Stimulated activated naive CD4-positive, alpha-beta T cell treated with Interleukin-2 at 50 U/mL for 16 hours (primary cell): ENCODE measurements around the gene POMZP3.
"Not testable (repeated sequence)": the region's sequence is repeated elsewhere in the genome, so short reads cannot be mapped to it uniquely, and the experiment has no call there.

Experiments used
- DNase-seq: peaks from one replicate; lab custom pipeline; 2025; lab: John Stamatoyannopoulos, UW

The POMZP3 gene

DNA sequence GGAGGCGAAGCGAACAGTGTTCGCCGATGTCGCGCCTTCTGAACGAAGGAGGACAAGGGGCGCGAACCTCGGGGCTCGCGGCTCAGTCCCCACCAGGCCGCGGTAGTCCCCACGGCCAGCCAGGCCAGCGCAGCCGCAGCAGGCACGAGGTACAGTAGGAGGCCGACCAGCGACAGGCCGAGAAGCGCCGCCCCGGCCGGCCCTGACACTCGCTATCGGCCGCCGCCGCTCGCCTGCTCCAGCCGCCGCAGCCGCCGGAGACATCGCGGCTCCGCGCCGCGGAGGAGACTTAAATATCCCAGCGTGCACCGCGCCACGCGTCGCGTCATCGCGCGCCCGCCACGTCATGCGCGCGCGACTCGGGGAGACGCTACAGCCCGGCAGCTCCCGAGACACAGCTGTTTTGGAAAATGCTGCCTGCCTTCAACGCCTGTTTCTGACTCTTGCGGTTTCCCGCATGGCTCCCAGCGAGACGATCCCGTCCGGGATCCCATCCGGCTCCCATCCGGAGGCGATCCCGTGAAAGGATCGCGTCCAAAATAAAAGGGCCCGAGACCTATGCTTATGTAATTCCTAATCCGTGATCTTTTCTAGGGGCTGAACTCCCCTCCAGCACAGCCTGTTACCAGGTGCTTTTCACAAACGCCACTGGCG, at the start of gene POMZP3:
TSS of gene POMZP3 (minus strand) at position 291 of the 654 bp plus-strand sequence. CDS start 1,215 bp downstream, outside the sequence.
- not testable (repeated sequence) for DNase-seq

GRCh38 chr7:76675783-76676182, 48.7 kb upstream of the POMZP3 start:
- not testable (repeated sequence) for DNase-seq

DNA sequence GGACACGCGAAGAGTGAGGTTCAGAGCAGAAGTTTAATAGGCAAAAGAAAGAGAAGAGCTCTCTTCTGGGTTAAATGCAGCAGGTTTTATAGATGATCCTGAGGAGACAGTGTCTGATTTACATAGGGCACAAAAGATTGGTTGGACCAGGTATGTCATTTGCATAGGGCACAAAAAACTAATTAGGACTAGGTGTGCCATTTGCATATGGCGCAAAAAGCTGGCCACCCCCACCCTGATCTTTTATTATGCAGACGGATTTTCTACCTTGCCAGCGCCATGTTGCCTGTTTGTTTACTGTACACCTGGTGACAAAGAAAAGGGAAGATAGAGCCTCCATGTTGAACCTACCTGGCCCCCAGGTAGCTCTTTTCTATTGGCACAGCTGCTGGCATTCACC, 46.3 kb upstream of the POMZP3 start:
- not testable (repeated sequence) for DNase-seq

GRCh38 chr7:76659212-76659611, 32.1 kb upstream of the POMZP3 start:
- DNase-seq: not testable (repeated sequence)

DNA sequence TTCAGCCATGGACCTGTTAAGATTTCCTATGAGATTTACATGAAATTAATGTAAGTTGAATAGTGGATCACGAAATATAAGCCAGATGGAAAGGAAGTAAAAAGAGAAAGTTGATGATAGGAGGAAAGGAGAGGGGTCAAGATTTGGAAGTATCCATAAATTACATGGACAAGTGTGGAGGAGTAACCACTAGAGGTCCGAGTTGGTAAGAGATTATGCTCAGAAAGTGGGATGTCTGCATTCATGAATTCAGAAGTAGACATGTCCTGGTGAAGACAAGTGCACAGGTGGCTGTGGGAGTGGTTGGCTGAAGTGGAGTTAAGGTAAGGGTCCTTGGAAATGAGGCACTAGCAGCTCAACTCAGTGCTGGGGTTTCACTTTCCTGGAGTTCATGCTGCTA, 29.3 kb upstream of the POMZP3 start:
- not testable (repeated sequence) for DNase-seq

DNA sequence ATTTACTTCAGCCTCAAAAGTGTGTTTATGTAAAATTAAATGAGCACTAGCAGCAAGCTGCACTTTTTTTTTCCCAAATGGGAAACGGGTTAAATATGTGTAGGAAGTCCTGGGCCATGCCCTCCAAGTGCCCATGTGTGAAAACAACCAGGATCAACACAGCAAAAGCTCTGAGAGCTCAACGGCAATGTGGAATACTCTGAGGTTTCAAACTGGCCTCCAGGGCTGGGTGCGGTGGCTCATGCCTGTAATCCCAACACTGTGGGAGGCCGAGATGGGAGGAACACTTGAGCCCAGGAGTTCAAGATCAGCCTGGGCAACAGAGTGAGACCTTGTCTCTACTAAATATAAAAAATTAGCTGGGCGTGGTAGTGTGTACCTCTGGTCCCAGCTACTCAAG, 15.5 kb upstream of the POMZP3 start:
- not testable (repeated sequence) for DNase-seq

DNA sequence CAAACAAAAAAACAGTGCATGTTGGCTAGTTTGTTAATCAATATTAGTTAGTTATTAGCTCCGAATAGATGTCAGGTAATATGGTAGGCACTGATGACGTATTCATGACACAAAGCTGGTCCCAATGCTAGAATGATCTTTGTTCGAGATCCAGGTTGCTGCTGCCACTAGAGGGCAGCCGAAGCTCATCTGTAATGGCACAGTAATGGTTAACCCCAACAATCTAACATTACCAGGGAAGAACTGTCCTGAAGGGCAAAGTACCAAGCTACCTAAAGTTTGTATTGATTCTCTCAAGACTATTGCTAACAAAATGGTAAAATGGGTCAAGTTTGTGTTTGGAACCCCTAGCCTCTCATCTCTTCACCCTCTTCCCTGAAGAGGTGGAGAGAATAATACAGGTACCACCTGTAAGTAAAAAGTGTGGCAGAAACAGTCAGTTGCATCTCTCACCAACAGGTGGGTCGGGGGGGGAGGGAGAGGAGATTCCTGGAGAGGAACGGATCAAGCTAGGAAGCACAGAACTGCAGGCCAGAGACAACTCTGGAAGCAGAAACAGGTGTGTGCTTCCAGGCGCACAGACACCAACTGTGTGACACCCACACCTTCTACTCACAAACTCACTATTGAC, 10.1 kb upstream of the POMZP3 start:
- DNase-seq: not testable (repeated sequence)

GRCh38 chr7:76626581-76626980, 498 bp downstream of the POMZP3 start:
- not testable (repeated sequence) for DNase-seq

GRCh38 chr7:76619439-76620190, 7.5 kb downstream of the POMZP3 start:
- not testable (repeated sequence) for DNase-seq

GRCh38 chr7:76613783-76614182, 13.3 kb downstream of the POMZP3 start:
- not testable (repeated sequence) for DNase-seq

- not testable (repeated sequence) for DNase-seq
These were observed 14.8 kb downstream of the POMZP3 start for GRCh38 chr7:76612232-76612631.

GRCh38 chr7:76609864-76610263, 17.2 kb downstream of the POMZP3 start:
- not testable (repeated sequence) for DNase-seq

DNA sequence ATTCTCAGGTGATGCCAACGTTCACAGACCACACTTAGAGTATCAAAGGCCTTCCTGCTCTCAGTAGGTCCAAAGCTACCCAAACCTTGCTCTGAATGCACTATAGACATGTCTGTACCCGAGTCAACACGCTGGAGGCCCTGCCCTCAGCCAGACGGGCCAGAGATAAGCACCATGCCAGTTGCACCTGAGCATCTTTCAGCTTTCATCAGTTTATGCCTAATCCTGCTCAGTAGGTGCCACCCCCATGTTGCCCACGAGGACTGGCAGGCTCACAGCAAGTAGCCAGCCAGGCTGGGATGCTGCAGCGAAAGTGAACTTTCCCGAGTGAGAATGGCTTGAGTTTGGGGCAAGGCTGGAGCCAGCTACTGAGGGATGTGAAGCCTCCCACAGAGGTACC, 18.6 kb downstream of the POMZP3 start:
- not testable (repeated sequence) for DNase-seq

DNA sequence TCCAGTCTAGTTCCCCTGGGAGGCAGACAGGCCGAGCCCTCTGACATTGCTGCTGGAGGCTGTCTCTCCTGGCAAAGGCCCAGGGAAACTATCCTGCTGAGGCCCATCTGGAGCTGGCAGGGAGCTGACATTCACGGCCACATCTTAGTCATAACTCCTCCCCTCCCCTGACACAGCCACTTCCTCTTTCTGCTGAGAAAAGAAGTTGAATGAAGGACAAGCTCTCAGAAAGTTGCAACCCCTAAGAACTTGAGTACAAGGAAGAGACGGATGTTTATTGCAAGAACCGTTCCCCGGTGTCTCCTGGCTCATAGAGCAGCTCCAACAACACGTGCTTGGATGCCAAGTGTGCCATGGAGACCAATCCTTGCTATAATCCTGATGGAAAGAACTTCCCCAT, 21.1 kb downstream of the POMZP3 start:
- DNase-seq: peak; percentile 29

GRCh38 chr7:76600650-76601049, 26.4 kb downstream of the POMZP3 start:
- DNase-seq: not testable (repeated sequence)

- DNase-seq: not testable (repeated sequence)
These were observed 27.0 kb downstream of the POMZP3 start for GRCh38 chr7:76600116-76600482.

DNA sequence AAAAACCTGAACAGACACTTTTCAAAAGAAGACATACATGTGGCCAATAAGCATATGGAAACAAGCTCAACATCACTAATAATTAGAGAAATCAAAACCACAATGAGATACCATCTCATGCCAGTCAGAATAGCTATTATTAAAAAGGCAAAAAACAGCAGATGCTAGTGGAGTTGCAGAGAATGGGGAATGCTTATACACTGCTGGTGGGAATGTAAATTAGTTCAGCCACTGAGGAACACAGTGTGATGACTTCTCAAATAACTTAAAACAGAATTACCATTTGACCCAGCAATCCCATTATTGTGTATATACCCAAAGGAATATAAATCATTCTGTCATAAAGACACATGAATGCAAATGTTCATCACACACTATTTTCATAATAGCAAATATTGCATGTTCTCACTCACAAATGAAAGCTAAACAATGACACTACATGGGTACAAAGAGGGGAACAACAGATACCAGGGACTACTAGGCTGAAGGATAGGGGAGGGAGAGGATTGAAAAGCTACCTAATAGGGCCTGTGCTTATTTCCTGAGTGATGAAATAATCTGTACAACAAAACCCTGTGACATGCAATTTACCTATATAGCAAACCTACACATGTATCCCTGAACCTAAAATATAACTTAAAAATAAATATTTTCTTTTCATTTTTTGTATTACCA, 28.4 kb downstream of the POMZP3 start:
- not testable (repeated sequence) for DNase-seq

DNA sequence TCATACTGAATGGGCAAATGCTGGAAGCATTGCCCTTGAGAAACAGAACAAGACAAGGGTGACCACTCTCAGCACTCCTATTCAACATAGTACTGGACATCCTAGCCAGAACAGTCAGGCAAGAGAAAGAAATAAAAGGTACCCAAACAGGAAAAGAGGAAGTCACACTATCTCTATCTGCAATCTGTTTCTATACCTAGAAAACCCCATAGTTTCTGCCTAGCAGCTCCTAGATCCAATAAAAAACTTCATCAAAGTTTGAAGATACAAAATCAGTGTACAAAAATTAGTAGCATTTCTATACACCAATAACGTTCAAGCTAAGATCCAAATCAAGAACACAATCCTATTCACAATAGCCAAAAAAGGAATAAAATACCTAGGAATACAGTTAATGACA, 29.8 kb downstream of the POMZP3 start:
- DNase-seq: not testable (repeated sequence)

DNA sequence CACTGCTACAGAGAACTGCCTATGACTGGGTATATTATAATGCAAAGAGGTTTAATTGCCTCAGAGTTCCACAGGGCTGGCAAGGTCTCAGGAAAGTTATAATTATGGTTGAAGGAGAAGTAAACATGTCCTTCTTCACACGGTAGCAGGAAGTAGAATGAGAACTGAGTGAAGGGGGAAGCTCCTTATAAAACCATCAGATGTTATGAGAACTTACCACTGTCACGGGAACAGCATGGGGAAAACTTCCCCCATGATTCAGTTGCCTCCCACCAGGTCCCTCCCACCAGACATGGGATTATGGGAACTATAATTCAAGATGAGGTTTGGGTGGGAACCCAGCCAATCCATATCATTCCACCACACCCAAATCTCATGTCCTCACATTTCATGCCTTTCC, 34.4 kb downstream of the POMZP3 start:
- not testable (repeated sequence) for DNase-seq

GRCh38 chr7:76591602-76592304, 35.3 kb downstream of the POMZP3 start:
- not testable (repeated sequence) for DNase-seq

DNA sequence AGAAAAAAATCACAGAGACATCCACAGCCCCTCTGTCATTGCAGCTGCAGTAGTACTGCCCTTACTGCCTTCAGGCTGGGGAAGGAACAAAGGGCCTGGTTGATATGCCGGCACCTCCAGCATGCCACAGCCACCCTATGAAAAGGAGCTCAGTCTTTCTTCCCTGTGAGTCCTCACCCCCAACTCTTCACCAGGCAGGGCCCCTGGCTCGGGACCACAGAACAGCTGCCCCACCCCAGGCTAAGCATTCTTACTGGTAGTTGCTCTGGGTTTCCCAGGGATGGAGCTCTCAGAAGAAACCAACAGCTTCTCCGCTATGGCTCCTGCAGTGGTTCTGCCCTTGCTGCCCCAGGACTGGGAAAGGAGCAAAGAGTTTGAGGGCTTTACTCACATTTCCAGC, 36.0 kb downstream of the POMZP3 start:
- not testable (repeated sequence) for DNase-seq

- DNase-seq: not testable (repeated sequence)
These were observed 38.5 kb downstream of the POMZP3 start for GRCh38 chr7:76588586-76588985.
